Stomach (tissue), 4 donors: ENCODE results near the gene DZIP1L.

Experiments
- EP300 ChIP-seq: sonication (generic); formaldehyde crosslinking; IDR thresholded peaks from one replicate; pipeline ENCODE4 v1.6.1; 2017; ENCODE audit warnings: antibody characterized with exemption
- POLR2A ChIP-seq, 4 donors: fragments of 450-650 bp; IDR thresholded peaks; one replicate each; pipeline ENCODE4 v1.6.1; 2016; ENCODE audit warnings: antibody characterized with exemption in 4 of 4, control low read depth in 2 of 4, mild to moderate bottlenecking in 1 of 4, moderate library complexity in 1 of 4
- POLR2AphosphoS5 ChIP-seq, 3 donors: sonication (generic); formaldehyde crosslinking; IDR thresholded peaks; one replicate each; pipeline ENCODE4 v1.6.1; 2016; ENCODE audit warnings: antibody characterized with exemption in 3 of 3
- TF ChIP-seq, protein P1 (sequence below), 7 experiments: fragments of 450-650 bp in 4 of 7; fragments of 200-600 bp in 3 of 7; sonication (generic) in 3 of 7; IDR thresholded peaks; one replicate each; pipeline ENCODE4 v1.5.1; 2016 to 2019; ENCODE audit warnings: antibody characterized with exemption in 7 of 7, control low read depth in 2 of 7, mild to moderate bottlenecking in 1 of 7

DNA sequence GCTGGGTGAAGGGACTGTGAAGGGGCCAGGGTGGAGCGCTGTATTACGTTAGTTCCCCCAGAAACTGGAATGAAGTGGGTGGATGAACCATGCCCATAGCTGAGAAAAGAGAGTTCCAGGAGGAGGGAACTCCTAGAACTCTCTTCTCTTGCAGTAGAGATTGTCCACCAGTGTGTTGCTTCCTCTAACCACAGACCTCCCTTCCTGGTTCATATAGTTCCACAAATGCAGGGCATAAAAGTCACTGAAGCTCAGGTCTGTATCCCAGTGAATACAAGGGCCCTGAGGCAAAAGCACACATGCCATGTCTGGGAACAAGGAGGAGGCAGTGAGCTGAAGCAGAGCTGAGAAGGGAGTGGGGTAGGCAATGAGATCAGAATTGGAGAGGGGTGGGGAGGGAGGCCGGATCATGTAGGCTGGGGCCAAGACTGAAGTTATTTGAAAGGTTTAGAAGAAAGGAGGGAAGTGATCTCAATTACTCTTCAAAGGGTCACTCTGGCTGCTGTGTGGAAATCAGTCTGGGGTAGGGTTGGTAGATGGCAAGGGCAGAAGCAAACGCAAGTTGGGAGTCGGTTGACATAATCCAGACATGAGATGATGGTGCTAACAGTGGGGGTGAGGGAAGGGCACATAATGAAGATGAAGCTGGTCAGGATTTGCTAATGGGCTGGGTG, 10.3 kb upstream of the DZIP1L start:
- TF ChIP-seq, protein P1, sequence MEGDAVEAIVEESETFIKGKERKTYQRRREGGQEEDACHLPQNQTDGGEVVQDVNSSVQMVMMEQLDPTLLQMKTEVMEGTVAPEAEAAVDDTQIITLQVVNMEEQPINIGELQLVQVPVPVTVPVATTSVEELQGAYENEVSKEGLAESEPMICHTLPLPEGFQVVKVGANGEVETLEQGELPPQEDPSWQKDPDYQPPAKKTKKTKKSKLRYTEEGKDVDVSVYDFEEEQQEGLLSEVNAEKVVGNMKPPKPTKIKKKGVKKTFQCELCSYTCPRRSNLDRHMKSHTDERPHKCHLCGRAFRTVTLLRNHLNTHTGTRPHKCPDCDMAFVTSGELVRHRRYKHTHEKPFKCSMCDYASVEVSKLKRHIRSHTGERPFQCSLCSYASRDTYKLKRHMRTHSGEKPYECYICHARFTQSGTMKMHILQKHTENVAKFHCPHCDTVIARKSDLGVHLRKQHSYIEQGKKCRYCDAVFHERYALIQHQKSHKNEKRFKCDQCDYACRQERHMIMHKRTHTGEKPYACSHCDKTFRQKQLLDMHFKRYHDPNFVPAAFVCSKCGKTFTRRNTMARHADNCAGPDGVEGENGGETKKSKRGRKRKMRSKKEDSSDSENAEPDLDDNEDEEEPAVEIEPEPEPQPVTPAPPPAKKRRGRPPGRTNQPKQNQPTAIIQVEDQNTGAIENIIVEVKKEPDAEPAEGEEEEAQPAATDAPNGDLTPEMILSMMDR (IDR thresholded peaks at IDR 0.05) = no peak
- TF ChIP-seq POLR2A (IDR thresholded peaks at IDR 0.05) (no peak), POLR2AphosphoS5 (IDR thresholded peaks at IDR 0.05) (no peak), EP300 (no peak)
